Right lobe of liver (tissue), 4 donors: ENCODE data around the gene NTNG2.

ENCODE experiments used
- POLR2A ChIP-seq: fragments of 450-650 bp; IDR thresholded peaks from one replicate; pipeline ENCODE4 v1.6.1; 2017; ENCODE audit warnings: antibody characterized with exemption, mild to moderate bottlenecking
- TF ChIP-seq, protein P1 (sequence below), 4 donors: fragments of 200-600 bp in 3 of 4; fragments of 450-650 bp in 1 of 4; IDR thresholded peaks; one replicate each; pipeline versions ENCODE4 v1.5.1 to v1.8.0; 2016 to 2022; ENCODE audit warnings: antibody characterized with exemption in 4 of 4, mild to moderate bottlenecking in 2 of 4
- donor health status: DM: no; HTN: no; CAD: no.
- donor health status: DM: no; HTN: no; CAD: no.
- donor health status: DM: no; HTN: yes; CAD: no.

- TF ChIP-seq, protein P1, sequence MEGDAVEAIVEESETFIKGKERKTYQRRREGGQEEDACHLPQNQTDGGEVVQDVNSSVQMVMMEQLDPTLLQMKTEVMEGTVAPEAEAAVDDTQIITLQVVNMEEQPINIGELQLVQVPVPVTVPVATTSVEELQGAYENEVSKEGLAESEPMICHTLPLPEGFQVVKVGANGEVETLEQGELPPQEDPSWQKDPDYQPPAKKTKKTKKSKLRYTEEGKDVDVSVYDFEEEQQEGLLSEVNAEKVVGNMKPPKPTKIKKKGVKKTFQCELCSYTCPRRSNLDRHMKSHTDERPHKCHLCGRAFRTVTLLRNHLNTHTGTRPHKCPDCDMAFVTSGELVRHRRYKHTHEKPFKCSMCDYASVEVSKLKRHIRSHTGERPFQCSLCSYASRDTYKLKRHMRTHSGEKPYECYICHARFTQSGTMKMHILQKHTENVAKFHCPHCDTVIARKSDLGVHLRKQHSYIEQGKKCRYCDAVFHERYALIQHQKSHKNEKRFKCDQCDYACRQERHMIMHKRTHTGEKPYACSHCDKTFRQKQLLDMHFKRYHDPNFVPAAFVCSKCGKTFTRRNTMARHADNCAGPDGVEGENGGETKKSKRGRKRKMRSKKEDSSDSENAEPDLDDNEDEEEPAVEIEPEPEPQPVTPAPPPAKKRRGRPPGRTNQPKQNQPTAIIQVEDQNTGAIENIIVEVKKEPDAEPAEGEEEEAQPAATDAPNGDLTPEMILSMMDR (IDR thresholded peaks at IDR 0.05), result no peak
- TF ChIP-seq POLR2A, result no peak
Observed at GRCh38 chr9:132155568-132155895, 6.3 kb upstream of the NTNG2 start.
